ENCODE data around the gene GSK3A. TPM values are rescaled to one million over a fixed set of nuclear protein-coding genes. Genes with fewer than 3 reads are reported as not detected.

GSK3A gene
- total and polyA plus RNA-seq, 9 of the 15 experiments (the other 6 are each of a cell fraction or from before 2014, with no cell fraction given) = 0.62 to 90.7 (median 33.3) TPM

DNA sequence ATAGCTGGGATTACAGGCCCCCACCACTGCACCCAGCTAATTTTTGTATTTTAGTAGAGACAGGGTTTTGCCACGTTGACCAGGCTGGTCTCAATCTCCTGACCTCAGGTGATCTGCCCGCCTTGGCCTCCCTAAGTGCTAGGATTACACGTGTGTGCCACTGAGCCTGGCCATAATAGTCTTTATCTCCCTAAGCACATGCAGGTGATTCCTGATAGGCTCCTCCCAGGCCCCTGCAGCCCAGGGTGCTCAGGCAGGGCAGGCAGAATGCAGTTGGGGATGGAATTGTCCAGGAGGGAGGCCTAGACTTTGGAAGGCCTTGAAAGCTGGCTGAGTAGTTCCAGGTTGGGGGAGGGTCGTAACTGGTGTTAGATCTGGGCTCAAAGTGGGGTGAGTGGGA is 13.8 kb downstream of the GSK3A start (continued):
- no peak for TF ChIP-seq IRF2 (CRISPR knock-in tag; IDR thresholded peaks at IDR 0.05)
- TF ChIP-seq SRSF3 (IDR thresholded peaks at IDR 0.05; ENCODE audit: insufficient read depth, low read length) = no peak
- TF ChIP-seq ASH1L (IDR thresholded peaks at IDR 0.05; ENCODE audit: borderline replicate concordance, low read depth, partially characterized antibody) = no peak
- TF ChIP-seq, protein P1, sequence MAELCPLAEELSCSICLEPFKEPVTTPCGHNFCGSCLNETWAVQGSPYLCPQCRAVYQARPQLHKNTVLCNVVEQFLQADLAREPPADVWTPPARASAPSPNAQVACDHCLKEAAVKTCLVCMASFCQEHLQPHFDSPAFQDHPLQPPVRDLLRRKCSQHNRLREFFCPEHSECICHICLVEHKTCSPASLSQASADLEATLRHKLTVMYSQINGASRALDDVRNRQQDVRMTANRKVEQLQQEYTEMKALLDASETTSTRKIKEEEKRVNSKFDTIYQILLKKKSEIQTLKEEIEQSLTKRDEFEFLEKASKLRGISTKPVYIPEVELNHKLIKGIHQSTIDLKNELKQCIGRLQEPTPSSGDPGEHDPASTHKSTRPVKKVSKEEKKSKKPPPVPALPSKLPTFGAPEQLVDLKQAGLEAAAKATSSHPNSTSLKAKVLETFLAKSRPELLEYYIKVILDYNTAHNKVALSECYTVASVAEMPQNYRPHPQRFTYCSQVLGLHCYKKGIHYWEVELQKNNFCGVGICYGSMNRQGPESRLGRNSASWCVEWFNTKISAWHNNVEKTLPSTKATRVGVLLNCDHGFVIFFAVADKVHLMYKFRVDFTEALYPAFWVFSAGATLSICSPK (IDR thresholded peaks at IDR 0.05; ENCODE audit: borderline replicate concordance) = no peak
- TF ChIP-seq CSDE1 (IDR thresholded peaks at IDR 0.05) = no peak
- TF ChIP-seq GATAD2A (IDR thresholded peaks at IDR 0.05) = no peak
- 0 out of 2 replicates have a peak, but pooled peaks have one; percentile 37 for TF ChIP-seq MYC (IDR thresholded peaks at IDR 0.05; ENCODE audit: low read depth, low read length)
- no peak for TF ChIP-seq MYC (CRISPR knock-in tag; IDR thresholded peaks at IDR 0.05; ENCODE audit: borderline replicate concordance, low read depth)
- no peak for TF ChIP-seq NFRKB (IDR thresholded peaks at IDR 0.05; ENCODE audit: low read depth)
- no peak for TF ChIP-seq ZKSCAN3 (CRISPR knock-in tag; IDR thresholded peaks at IDR 0.05)
- no peak for TF ChIP-seq ZNF507 (tag; conservative IDR thresholded peaks at IDR 0.05)
- TF ChIP-seq POLR2B (IDR thresholded peaks at IDR 0.05; ENCODE audit: low read depth, partially characterized antibody) = no peak
- no peak for TF ChIP-seq ZFP1 (CRISPR knock-in tag; IDR thresholded peaks at IDR 0.05)
- TF ChIP-seq ELF2 (CRISPR knock-in tag; IDR thresholded peaks at IDR 0.05) = no peak
- peak; percentile 47; the same call in 1 of the 2 replicates for TF ChIP-seq TCF3 (CRISPR knock-in tag; IDR thresholded peaks at IDR 0.05)
- TF ChIP-seq TCFL5 (CRISPR knock-in tag; conservative IDR thresholded peaks at IDR 0.05) = no peak
- TF ChIP-seq, protein P2, sequence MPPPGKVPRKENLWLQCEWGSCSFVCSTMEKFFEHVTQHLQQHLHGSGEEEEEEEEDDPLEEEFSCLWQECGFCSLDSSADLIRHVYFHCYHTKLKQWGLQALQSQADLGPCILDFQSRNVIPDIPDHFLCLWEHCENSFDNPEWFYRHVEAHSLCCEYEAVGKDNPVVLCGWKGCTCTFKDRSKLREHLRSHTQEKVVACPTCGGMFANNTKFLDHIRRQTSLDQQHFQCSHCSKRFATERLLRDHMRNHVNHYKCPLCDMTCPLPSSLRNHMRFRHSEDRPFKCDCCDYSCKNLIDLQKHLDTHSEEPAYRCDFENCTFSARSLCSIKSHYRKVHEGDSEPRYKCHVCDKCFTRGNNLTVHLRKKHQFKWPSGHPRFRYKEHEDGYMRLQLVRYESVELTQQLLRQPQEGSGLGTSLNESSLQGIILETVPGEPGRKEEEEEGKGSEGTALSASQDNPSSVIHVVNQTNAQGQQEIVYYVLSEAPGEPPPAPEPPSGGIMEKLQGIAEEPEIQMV (tag; conservative IDR thresholded peaks at IDR 0.05; ENCODE audit: low read depth) = no peak
- TF ChIP-seq OTX1 (CRISPR knock-in tag; IDR thresholded peaks at IDR 0.05) = no peak
- 0 out of 2 replicates have a peak, but pooled peaks have one; percentile 30 for TF ChIP-seq SUPT5H (IDR thresholded peaks at IDR 0.05)
- TF ChIP-seq TEAD2 (tag; IDR thresholded peaks at IDR 0.05) = no peak
- TF ChIP-seq ADNP (tag; IDR thresholded peaks at IDR 0.05) = no peak
- TF ChIP-seq HEY1 (CRISPR knock-in tag; IDR thresholded peaks at IDR 0.05; ENCODE audit: borderline replicate concordance) = no peak
- TF ChIP-seq, protein P3, sequence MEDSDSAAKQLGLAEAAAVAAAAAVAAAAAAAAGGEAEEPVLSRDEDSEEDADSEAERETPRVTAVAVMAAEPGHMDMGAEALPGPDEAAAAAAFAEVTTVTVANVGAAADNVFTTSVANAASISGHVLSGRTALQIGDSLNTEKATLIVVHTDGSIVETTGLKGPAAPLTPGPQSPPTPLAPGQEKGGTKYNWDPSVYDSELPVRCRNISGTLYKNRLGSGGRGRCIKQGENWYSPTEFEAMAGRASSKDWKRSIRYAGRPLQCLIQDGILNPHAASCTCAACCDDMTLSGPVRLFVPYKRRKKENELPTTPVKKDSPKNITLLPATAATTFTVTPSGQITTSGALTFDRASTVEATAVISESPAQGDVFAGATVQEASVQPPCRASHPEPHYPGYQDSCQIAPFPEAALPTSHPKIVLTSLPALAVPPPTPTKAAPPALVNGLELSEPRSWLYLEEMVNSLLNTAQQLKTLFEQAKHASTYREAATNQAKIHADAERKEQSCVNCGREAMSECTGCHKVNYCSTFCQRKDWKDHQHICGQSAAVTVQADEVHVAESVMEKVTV (CRISPR knock-in tag; IDR thresholded peaks at IDR 0.05) = no peak
- TF ChIP-seq NCOA6 (IDR thresholded peaks at IDR 0.05) = no peak
- TF ChIP-seq SMAD1 (IDR thresholded peaks at IDR 0.05; ENCODE audit: low read depth, low read length, partially characterized antibody) = no peak
- no peak for TF ChIP-seq NFIC (IDR thresholded peaks at IDR 0.05)
- no peak for TF ChIP-seq POLR2AphosphoS5 (IDR thresholded peaks at IDR 0.05; ENCODE audit: control insufficient read depth, insufficient read depth, low read depth, low read length)
- no peak for TF ChIP-seq MTA2 (IDR thresholded peaks at IDR 0.05; ENCODE audit: low read depth)
- TF ChIP-seq, protein P4, sequence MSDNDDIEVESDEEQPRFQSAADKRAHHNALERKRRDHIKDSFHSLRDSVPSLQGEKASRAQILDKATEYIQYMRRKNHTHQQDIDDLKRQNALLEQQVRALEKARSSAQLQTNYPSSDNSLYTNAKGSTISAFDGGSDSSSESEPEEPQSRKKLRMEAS (CRISPR knock-in tag; IDR thresholded peaks at IDR 0.05) = no peak
